HepG2 (cell line): ENCODE results near the gene FGF19. TPM values are rescaled to one million over a fixed set of nuclear protein-coding genes. Genes with fewer than 3 reads are reported as not detected.

Experiments used
- ATAC-seq: fragments of 200-7000 bp; cut with Tn5 transposase; 3 replicates; pipeline ENCODE4 v1.9.1; 2020; ENCODE audit warnings: mild to moderate bottlenecking, moderate library complexity
- BruUV-seq: library from RNA; stranded (reverse); fragments of 400-500 nt; replicated peaks from 2 replicates; lab custom pipeline; 2021; lab: Mats Ljungman, UMichigan
- CTCF ChIA-PET: fragments of 300-600 bp; formaldehyde crosslinking; extraction: SDS; loops from one replicate; lab custom pipeline; 2021; ENCODE audit warnings: low total read pairs, inconsistent platforms, low intra/inter-chr PET ratio; lab: Yijun Ruan, JAX
- POLR2A ChIA-PET: fragments of 350-600 bp; sonication (Branson Sonifier 250); formaldehyde crosslinking; loops from one replicate; lab custom pipeline; 2020; ENCODE audit warnings: antibody characterized with exemption, inconsistent platforms; lab: Yijun Ruan, JAX
- DNase-seq: peaks from one replicate; pipeline ENCODE4 v3.0.0-alpha.2; 2015; ENCODE audit warnings: low spot score
- FAIRE-seq: peaks from 3 replicates; lab custom pipeline; 2011; peaks lifted over from hg19 to GRCh38; lab: Jason Lieb, UNC
- H2AFZ ChIP-seq: one replicate; pipeline ENCODE4 v1.6.1; 2011; ENCODE audit warnings: low read length, inconsistent platforms
- H3K27ac ChIP-seq: fragments of 300-600 bp; 3 replicates; pipeline ENCODE4 v1.8.0; 2011; ENCODE audit warnings: mixed run types, mild to moderate bottlenecking, mixed read lengths, low read length, inconsistent platforms; ENCODE audit not compliant: insufficient read depth; ENCODE audit errors: extremely low read length
- H3K27me3 ChIP-seq, 2 experiments: fragments of 200-600 bp in 1 of 2; 2 replicates in 1 of 2; 3 replicates in 1 of 2; pipeline versions ENCODE4 v1.6.0 to v1.8.0; 2011; ENCODE audit warnings: low read length in 2 of 2, mild to moderate bottlenecking in 2 of 2, moderate library complexity in 2 of 2, inconsistent platforms in 1 of 2; ENCODE audit not compliant: insufficient read depth in 2 of 2, control insufficient read depth in 1 of 2
- H3K36me3 ChIP-seq, 2 experiments: fragments of 200-600 bp in 1 of 2; replicated peaks in 1 of 2; 2 replicates in 1 of 2; 3 replicates in 1 of 2; pipeline versions ENCODE4 v1.5.1 to v1.8.0; 2011; ENCODE audit warnings: low read length in 2 of 2, inconsistent platforms in 1 of 2; ENCODE audit not compliant: insufficient read depth in 2 of 2, control insufficient read depth in 1 of 2
- H3K4me1 ChIP-seq: 2 replicates; pipeline ENCODE4 v1.5.1; 2012; ENCODE audit warnings: low read length, inconsistent platforms; ENCODE audit not compliant: insufficient read depth
- H3K4me2 ChIP-seq: 2 replicates; pipeline ENCODE4 v1.6.0; 2011; ENCODE audit warnings: low read depth, low read length, inconsistent platforms
- H3K4me3 ChIP-seq, 3 experiments: fragments of 200-600 bp in 1 of 3; sonication (generic), shearing (Covaris generic) in 1 of 3; replicated peaks in 1 of 3; 2 replicates each; pipeline ENCODE4 v1.5.1; 2011 to 2016; ENCODE audit warnings: low read length in 3 of 3, inconsistent platforms in 2 of 3, low read depth in 2 of 3, mild to moderate bottlenecking in 2 of 3, control low read depth in 1 of 3, mixed read lengths in 1 of 3; ENCODE audit not compliant: insufficient read depth in 1 of 3
- H3K79me2 ChIP-seq: one replicate; pipeline ENCODE4 v1.6.1; 2011; ENCODE audit warnings: low read length, inconsistent platforms; ENCODE audit not compliant: insufficient read depth
- H3K9ac ChIP-seq: 2 replicates; pipeline ENCODE4 v1.6.0; 2011; ENCODE audit warnings: mild to moderate bottlenecking, low read depth, low read length, inconsistent platforms; ENCODE audit not compliant: insufficient read depth
- H3K9me3 ChIP-seq: 2 replicates; pipeline ENCODE4 v1.5.1; 2012; ENCODE audit warnings: mild to moderate bottlenecking, low read length
- H4K20me1 ChIP-seq: 2 replicates; pipeline ENCODE4 v1.6.0; 2011; ENCODE audit warnings: inconsistent platforms, mild to moderate bottlenecking, low read length, moderate library complexity; ENCODE audit not compliant: insufficient read depth
- CAMTA2 ChIP-seq: sonication (generic); formaldehyde crosslinking; IDR thresholded peaks from 2 replicates; pipeline ENCODE4 v1.4.0; 2020; ENCODE audit warnings: mild to moderate bottlenecking, missing genetic modification reagents, borderline replicate concordance
- HOXA3 ChIP-seq: sonication (generic); formaldehyde crosslinking; IDR thresholded peaks from 2 replicates; pipeline ENCODE4 v1.5.0; 2020; ENCODE audit warnings: missing genetic modification reagents
- SIX4 ChIP-seq: sonication (generic); formaldehyde crosslinking; IDR thresholded peaks from 2 replicates; pipeline ENCODE4 v1.4.0; 2020; ENCODE audit warnings: missing genetic modification reagents
- ZBTB33 ChIP-seq: sonication (generic); formaldehyde crosslinking; IDR thresholded peaks from 2 replicates; pipeline ENCODE4 v1.4.0; 2020; ENCODE audit warnings: missing genetic modification reagents
- ZNF263 ChIP-seq: sonication (generic); formaldehyde crosslinking; IDR thresholded peaks from 2 replicates; pipeline ENCODE4 v1.4.0; 2020; ENCODE audit warnings: missing genetic modification reagents
- ZNF280B ChIP-seq: sonication (generic); formaldehyde crosslinking; IDR thresholded peaks from 2 replicates; pipeline ENCODE4 v1.5.0; 2020; ENCODE audit warnings: missing genetic modification reagents, mild to moderate bottlenecking, borderline replicate concordance
- ZNF44 ChIP-seq: sonication (generic); formaldehyde crosslinking; IDR thresholded peaks from 2 replicates; pipeline ENCODE4 v1.5.1; 2020; ENCODE audit warnings: mild to moderate bottlenecking, missing genetic modification reagents
- ZNF501 ChIP-seq: sonication (generic); formaldehyde crosslinking; IDR thresholded peaks from 2 replicates; pipeline ENCODE4 v1.5.1; 2020; ENCODE audit warnings: mild to moderate bottlenecking, moderate library complexity, missing genetic modification reagents
- ZNF563 ChIP-seq: sonication (generic); formaldehyde crosslinking; IDR thresholded peaks from 2 replicates; pipeline ENCODE4 v1.8.0; 2022; ENCODE audit warnings: mild to moderate bottlenecking, moderate library complexity, missing genetic modification reagents
- ZNF687 ChIP-seq: sonication (generic); formaldehyde crosslinking; IDR thresholded peaks from 2 replicates; pipeline ENCODE4 v1.5.1; 2020; ENCODE audit warnings: mild to moderate bottlenecking, missing genetic modification reagents, moderate library complexity
- ZNF768 ChIP-seq: sonication (generic); formaldehyde crosslinking; IDR thresholded peaks from 2 replicates; pipeline ENCODE4 v1.4.0; 2020; ENCODE audit warnings: missing genetic modification reagents
- ZNF800 ChIP-seq: sonication (generic); formaldehyde crosslinking; IDR thresholded peaks from 2 replicates; pipeline ENCODE4 v1.4.0; 2020; ENCODE audit warnings: missing genetic modification reagents
- WGBS: methylation state at CpG from one replicate; pipeline ENCODE4 v1.1.6; 2017; ENCODE audit warnings: low lambda C conversion rate; 5-methylcytosine and 5-hydroxymethylcytosine counted together
- in situ Hi-C: cut with HindIII; loops from 2 replicates; pipeline ENCODE4 v1.10.0; 2017; ENCODE audit warnings: low pct_unique_long_range_greater_than_20kb; ENCODE audit not compliant: extremely low pct_ligation_motif_present
- intact Hi-C: fragments of 100-400 bp; cut with micrococcal nuclease; formaldehyde crosslinking; loops from one replicate; pipeline ENCODE4 v1.10.0; 2022; ENCODE audit not compliant: unreplicated experiment
- polyA plus RNA-seq, 8 experiments: library from polyadenylated mRNA; depleted of rRNA in 3 of 8; stranded (reverse) in 7 of 8; unstranded in 1 of 8; fragments of >200 nt; fragmentation: Illumina TruSeq in 4 of 8; extraction: Trizol in 4 of 8; gene quantifications; 2 replicates each; pipeline versions ENCODE4 v1.2.1 to v1.2.3, GENCODE V29; 2011 to 2016; ENCODE audit warnings: low read depth in 4 of 8, missing spikeins in 1 of 8, mixed read lengths in 1 of 8; ENCODE audit not compliant: insufficient read depth in 1 of 8
- total RNA-seq, 5 experiments: library from RNA; depleted of rRNA; stranded (reverse); fragments of >200 nt; fragmentation: Illumina TruSeq; extraction: Trizol; gene quantifications; 2 replicates each; pipeline ENCODE4 v1.2.3, GENCODE V29; 2016; ENCODE audit warnings: low read depth in 1 of 5

The FGF19 gene
- total and polyA plus RNA-seq, 2 of the 13 experiments (the other 11 are each of a cell fraction or from before 2014, with no cell fraction given), result 0.07 TPM; not detected in 1

GRCh38 chr11:69697469-69697843 is 6.4 kb downstream of the FGF19 start (continued):
- no peak for TF ChIP-seq ZNF280B (CRISPR knock-in tag)
- TF ChIP-seq, all 625 proteins: peak for 0

GRCh38 chr11:69696749-69697468 is 6.9 kb downstream of the FGF19 start:
- no peak for DNase-seq
- Histone ChIP-seq H3K4me1 (peaks cover 62% of the 10 kb centered on the region), H3K36me3 (no peaks in the 10 kb centered on the region), H3K79me2 (no peaks in the 10 kb centered on the region), H3K27ac (no peak overlapping the region), H2AFZ (no peak overlapping the region), H3K4me3 (no peak overlapping the region), H3K9ac (no peak overlapping the region), H3K9me3 (no peaks in the 10 kb centered on the region), H4K20me1 (no peaks in the 10 kb centered on the region), H3K27me3 (peaks cover 2 to 34% of the 10 kb centered on the region in 2 experiments; a peak in 3 of 5 replicates), H3K4me2 (no peak overlapping the region)
- BruUV-seq, result no TSS peak
- in situ Hi-C loops, result no loop called here
- no peak for ATAC-seq
- WGBS, result 46% methylated on average over 13 of the region's 15 CpGs
- ChIA-PET POLR2A (no interaction called here), CTCF (no interaction called here)
- no peak for FAIRE-seq
- intact Hi-C loops, result no loop called here
- no peak for TF ChIP-seq ZNF800 (CRISPR knock-in tag)
- TF ChIP-seq ZNF768, result peak; percentile 96
- TF ChIP-seq ZNF687 (CRISPR knock-in tag), result 0 out of 2 replicates have a peak, but pooled peaks have one; percentile 12
- TF ChIP-seq CAMTA2, result no peak
- peak; percentile 68; the same call in 1 of the 2 replicates for TF ChIP-seq ZBTB33
- peak; percentile 52; the same call in 1 of the 2 replicates for TF ChIP-seq ZNF263 (CRISPR knock-in tag)
- TF ChIP-seq ZNF563, result no peak
- TF ChIP-seq ZNF44 (CRISPR knock-in tag), result no peak
- peak; percentile 67 for TF ChIP-seq SIX4
- no peak for TF ChIP-seq HOXA3 (CRISPR knock-in tag)
- no peak for TF ChIP-seq ZNF501 (CRISPR knock-in tag)
